ENCODE measurements around the gene HIVEP3. TPM values are rescaled to one million over a fixed set of nuclear protein-coding genes. Genes with fewer than 3 reads are reported as not detected.

Gene HIVEP3
- total and polyA plus RNA-seq, 3 donors from 2014 or later: 4.8 to 7.3 (median 7.2) TPM

DNA sequence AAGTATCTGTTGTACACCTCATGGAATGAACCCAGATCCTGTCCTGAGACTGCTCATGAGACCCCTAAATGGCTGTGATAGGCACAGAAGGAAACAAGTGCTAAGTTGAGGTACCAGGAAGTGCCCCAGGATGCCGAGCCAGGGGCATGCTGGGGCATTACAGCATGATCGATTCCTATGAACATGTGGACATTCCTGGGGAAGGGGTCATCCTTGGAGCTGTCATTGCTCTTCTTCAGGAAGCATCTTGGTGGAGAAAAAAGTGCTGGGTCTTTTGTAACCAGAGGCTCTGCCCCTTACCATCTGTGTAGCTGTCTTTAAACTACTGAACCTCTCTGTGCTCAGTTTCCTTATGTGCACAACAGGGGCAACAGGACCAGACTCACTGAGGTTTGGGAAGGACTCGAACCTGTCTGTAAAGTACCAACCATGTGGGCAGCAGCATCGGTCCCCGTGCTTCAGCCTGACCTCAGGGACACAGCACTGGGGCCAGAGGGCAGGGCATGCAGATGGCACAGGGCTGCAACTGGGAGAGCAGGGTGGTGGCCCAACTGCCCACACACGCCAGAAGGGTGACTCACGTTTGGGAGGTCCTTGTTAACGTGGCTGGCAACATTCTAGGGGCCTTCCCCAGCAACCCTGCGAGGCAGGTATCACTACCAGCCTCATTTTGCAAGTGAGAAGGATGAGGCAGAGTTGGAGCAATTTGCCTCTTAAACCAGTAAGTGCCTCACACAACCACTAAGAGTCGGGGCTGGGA, 291.9 kb downstream of the HIVEP3 start:
- TF ChIP-seq, protein P1, sequence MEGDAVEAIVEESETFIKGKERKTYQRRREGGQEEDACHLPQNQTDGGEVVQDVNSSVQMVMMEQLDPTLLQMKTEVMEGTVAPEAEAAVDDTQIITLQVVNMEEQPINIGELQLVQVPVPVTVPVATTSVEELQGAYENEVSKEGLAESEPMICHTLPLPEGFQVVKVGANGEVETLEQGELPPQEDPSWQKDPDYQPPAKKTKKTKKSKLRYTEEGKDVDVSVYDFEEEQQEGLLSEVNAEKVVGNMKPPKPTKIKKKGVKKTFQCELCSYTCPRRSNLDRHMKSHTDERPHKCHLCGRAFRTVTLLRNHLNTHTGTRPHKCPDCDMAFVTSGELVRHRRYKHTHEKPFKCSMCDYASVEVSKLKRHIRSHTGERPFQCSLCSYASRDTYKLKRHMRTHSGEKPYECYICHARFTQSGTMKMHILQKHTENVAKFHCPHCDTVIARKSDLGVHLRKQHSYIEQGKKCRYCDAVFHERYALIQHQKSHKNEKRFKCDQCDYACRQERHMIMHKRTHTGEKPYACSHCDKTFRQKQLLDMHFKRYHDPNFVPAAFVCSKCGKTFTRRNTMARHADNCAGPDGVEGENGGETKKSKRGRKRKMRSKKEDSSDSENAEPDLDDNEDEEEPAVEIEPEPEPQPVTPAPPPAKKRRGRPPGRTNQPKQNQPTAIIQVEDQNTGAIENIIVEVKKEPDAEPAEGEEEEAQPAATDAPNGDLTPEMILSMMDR (IDR thresholded peaks at IDR 0.05): no peak
- TF ChIP-seq POLR2A (IDR thresholded peaks at IDR 0.05): no peak
- intact Hi-C loops (cut with DNase I; ENCODE audit: low total_unique reads): no loop called here
- 80 to 83% methylated on average over 10 of the region's 10 CpGs for WGBS, 2 donors
- H3K27ac ChIP-seq: no peak overlapping the region
- H3K36me3 ChIP-seq (ENCODE audit: low read depth, missing control alignments): no peaks in the 10 kb centered on the region
- no peaks in the 10 kb centered on the region for H3K4me1 ChIP-seq
- H3K4me3 ChIP-seq: no peak overlapping the region
- no peak for DNase-seq
- H3K27me3 ChIP-seq: no peaks in the 10 kb centered on the region
- no peaks in the 10 kb centered on the region for H3K9me3 ChIP-seq

- Histone ChIP-seq H3K9me3 (no peaks in the 10 kb centered on the region), H3K27me3 (no peaks in the 10 kb centered on the region), H3K4me3 (no peak overlapping the region), H3K27ac (no peak overlapping the region), H3K36me3 (ENCODE audit: low read depth, missing control alignments) (no peaks in the 10 kb centered on the region), H3K4me1 (no peaks in the 10 kb centered on the region)
- TF ChIP-seq, protein P1 (IDR thresholded peaks at IDR 0.05): no peak
- TF ChIP-seq POLR2A (IDR thresholded peaks at IDR 0.05): no peak
- DNase-seq: peak; percentile 5
- WGBS, 2 donors: 82 to 87% methylated on average over 5 to 10 of the region's 10 CpGs
- intact Hi-C loops (cut with DNase I; ENCODE audit: low total_unique reads): no loop called here
Measured at GRCh38 chr1:41626146-41626545, 292.6 kb downstream of the HIVEP3 start.

- no peaks in the 10 kb centered on the region for H3K27me3 ChIP-seq
- H3K4me1 ChIP-seq: no peaks in the 10 kb centered on the region
- intact Hi-C loops (cut with DNase I; ENCODE audit: low total_unique reads): no loop called here
- WGBS, 2 donors: 86 to 92% methylated on average over 10 of the region's 10 CpGs
- H3K36me3 ChIP-seq (ENCODE audit: low read depth, missing control alignments): no peaks in the 10 kb centered on the region
- no peak for DNase-seq
- no peak overlapping the region for H3K27ac ChIP-seq
- TF ChIP-seq POLR2A (IDR thresholded peaks at IDR 0.05): no peak
- H3K9me3 ChIP-seq: no peaks in the 10 kb centered on the region
- no peak overlapping the region for H3K4me3 ChIP-seq
Measured at GRCh38 chr1:41623736-41624135, 295.0 kb downstream of the HIVEP3 start.

GRCh38 chr1:41622859-41623732, 295.6 kb downstream of the HIVEP3 start:
- Histone ChIP-seq H3K27me3 (no peaks in the 10 kb centered on the region), H3K4me1 (peaks cover 4% of the 10 kb centered on the region), H3K27ac (no peak overlapping the region), H3K36me3 (ENCODE audit: low read depth, missing control alignments) (no peaks in the 10 kb centered on the region), H3K4me3 (no peak overlapping the region), H3K9me3 (no peaks in the 10 kb centered on the region)
- 48 to 66% methylated on average over 8 of the region's 8 CpGs for WGBS, 2 donors
- DNase-seq: no peak
- intact Hi-C loops (cut with DNase I; ENCODE audit: low total_unique reads): no loop called here
- TF ChIP-seq POLR2A (IDR thresholded peaks at IDR 0.05): no peak
- TF ChIP-seq, protein P1 (IDR thresholded peaks at IDR 0.05): no peak

DNA sequence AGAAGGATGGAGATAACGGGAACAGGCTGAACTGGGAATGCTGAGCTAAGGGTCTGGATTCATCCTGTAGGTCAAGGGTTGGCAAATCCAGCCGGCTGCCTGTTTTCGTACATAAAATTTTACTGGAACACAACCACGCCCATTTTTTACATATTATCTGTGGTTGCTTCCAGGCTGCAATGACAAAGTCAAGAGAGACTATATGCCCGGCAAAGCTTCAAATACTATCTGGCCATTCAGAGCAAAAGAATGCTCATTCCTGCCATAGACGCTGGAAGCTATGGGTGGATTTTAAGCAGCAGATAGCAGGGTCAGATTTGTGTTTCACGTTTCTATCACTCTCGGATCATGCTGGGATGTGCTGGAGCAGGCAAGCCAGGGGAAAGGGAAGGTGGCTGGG, 296.3 kb downstream of the HIVEP3 start:
- Histone ChIP-seq H3K4me3 (no peak overlapping the region), H3K4me1 (peaks cover 7% of the 10 kb centered on the region), H3K27ac (no peak overlapping the region), H3K9me3 (no peaks in the 10 kb centered on the region), H3K27me3 (no peaks in the 10 kb centered on the region), H3K36me3 (ENCODE audit: low read depth, missing control alignments) (no peaks in the 10 kb centered on the region)
- TF ChIP-seq, protein P1 (IDR thresholded peaks at IDR 0.05): no peak
- TF ChIP-seq POLR2A (IDR thresholded peaks at IDR 0.05): no peak
- DNase-seq: no peak
- WGBS, 2 donors: 29 to 60% methylated on average over 8 of the region's 8 CpGs
- intact Hi-C loops (cut with DNase I; ENCODE audit: low total_unique reads): no loop called here
